ENCODE data around the gene BAK1.
"Not testable (repeated sequence)": the region's sequence is repeated elsewhere in the genome, so short reads cannot be mapped to it uniquely, and the experiment has no call there.

The BAK1 gene

DNA sequence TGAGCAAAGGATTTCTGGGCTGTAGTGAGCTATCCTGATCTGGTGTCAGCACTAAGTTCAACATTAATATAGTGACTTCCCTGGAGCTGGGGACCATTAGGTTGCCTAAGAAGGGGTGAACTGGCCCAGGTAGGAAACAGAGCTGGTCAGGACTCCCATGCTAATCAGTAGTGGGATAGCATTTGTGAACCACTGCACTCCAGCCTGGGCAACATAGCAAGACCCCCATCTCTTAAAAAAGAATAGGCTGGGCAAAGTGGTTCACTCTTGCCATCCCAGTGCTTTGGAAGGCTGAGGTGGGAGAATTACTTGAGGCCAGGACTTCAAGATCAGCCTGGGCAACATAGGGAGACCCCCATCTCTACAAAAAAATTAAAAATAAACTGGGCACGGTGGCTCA lies 39.3 kb downstream of the BAK1 start:
- H3K4me3 ChIP-seq (ENCODE audit: low read depth, low read length): no peak overlapping the region
- TF ChIP-seq CTCF (IDR thresholded peaks at IDR 0.05; ENCODE audit: borderline replicate concordance, insufficient read depth, low read depth, low read length): no peak

- no peak for TF ChIP-seq CTCF (IDR thresholded peaks at IDR 0.05; ENCODE audit: borderline replicate concordance, insufficient read depth, low read depth, low read length)
- no peak overlapping the region for H3K4me3 ChIP-seq (ENCODE audit: low read depth, low read length)
These were observed 45.4 kb downstream of the BAK1 start for GRCh38 chr6:33534702-33535101.

DNA sequence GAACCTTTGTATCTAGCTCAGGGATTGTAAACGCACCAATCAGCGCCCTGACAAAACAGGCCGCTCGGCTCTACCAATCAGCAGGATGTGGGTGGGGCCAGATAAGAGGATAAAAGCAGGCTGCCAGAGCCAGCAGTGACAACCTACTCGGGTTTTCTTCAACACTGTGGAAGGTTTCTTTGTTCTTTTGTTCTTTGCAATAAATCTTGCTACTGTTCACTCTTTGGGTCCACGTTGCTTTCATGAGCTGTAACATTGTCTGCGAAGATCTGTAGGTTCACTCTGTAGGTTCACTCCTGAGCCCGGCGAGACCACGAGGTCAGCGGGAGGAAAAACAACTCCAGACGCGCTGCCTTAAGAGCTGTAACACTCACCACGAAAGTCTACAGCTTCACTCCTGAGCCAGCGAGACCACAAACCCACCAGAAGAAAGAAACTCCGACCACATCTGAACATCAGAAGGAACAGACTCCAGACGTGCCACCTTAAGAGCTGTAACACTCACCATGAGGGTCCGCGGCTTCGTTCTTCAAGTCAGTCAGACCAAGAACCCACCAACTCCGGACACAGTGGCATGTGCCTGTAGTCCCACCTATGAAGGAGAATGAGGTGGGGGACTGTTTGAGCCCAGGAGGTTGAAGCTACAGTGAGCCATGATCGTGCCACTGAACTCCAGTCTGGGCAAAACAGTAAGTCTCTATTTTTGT lies 46.8 kb downstream of the BAK1 start:
- H3K4me3 ChIP-seq (ENCODE audit: low read depth, low read length): not testable (repeated sequence)

GRCh38 chr6:33532431-33532830 lies 47.6 kb downstream of the BAK1 start:
- H3K4me3 ChIP-seq (ENCODE audit: low read depth, low read length): not testable (repeated sequence)

- not testable (repeated sequence) for H3K4me3 ChIP-seq (ENCODE audit: low read depth, low read length)
These were observed 49.5 kb downstream of the BAK1 start for GRCh38 chr6:33530617-33531016.

All from GM12875 (cell line).